ENCODE results near the gene PRX. TPM values are rescaled to one million over a fixed set of nuclear protein-coding genes. Genes with fewer than 3 reads are reported as not detected.

Gene PRX
- total and polyA plus RNA-seq, 9 of the 15 experiments (the other 6 are each of a cell fraction or from before 2014, with no cell fraction given) = 0.65 to 3.5 (median 1.7) TPM; not detected in 2

- TF ChIP-seq ZBTB5 (IDR thresholded peaks at IDR 0.05) (no peak), THAP12 (CRISPR knock-in tag; IDR thresholded peaks at IDR 0.05) (peak; percentile 10; the same call in 1 of the 2 replicates), CEBPB (tag; IDR thresholded peaks at IDR 0.05) (no peak), GATAD2A (IDR thresholded peaks at IDR 0.05) (peak; percentile 79; the same call in 1 of the 2 replicates), SMARCA5 (IDR thresholded peaks at IDR 0.05) (no peak), ZNF12 (CRISPR knock-in tag; IDR thresholded peaks at IDR 0.05) (peak; percentile 79; the same call in 1 of the 2 replicates), SRSF9 (IDR thresholded peaks at IDR 0.05; ENCODE audit: borderline replicate concordance, low read depth, low read length) (no peak), RBFOX2 (IDR thresholded peaks at IDR 0.05; ENCODE audit: low read depth, low read length) (peak; percentile 99), E2F6 (IDR thresholded peaks at IDR 0.05; ENCODE audit: borderline replicate concordance in 1 of 2, extremely low read depth in 1 of 2, insufficient read depth in 1 of 2, insufficient read length in 1 of 2, low read depth in 1 of 2, low read length in 1 of 2, poor library complexity in 1 of 2, severe bottlenecking in 1 of 2) (peak in 1 of 2 experiments; percentile 56), FOXP1 (CRISPR knock-in tag; IDR thresholded peaks at IDR 0.05) (peak; percentile 32; the same call in 1 of the 2 replicates), TGIF2 (CRISPR knock-in tag; IDR thresholded peaks at IDR 0.05) (no peak), ZEB2 (IDR thresholded peaks at IDR 0.05) (no peak), GTF2E2 (tag; IDR thresholded peaks at IDR 0.05) (0 out of 2 replicates have a peak, but pooled peaks have one; percentile 64), ESRRA (IDR thresholded peaks at IDR 0.05; ENCODE audit: borderline replicate concordance, low read depth) (no peak; the same call in 1 of the 2 replicates), DPF2 (IDR thresholded peaks at IDR 0.05) (0 out of 2 replicates have a peak, but pooled peaks have one; percentile 40), HES1 (IDR thresholded peaks at IDR 0.05; ENCODE audit: low read depth) (peak; percentile 67; the same call in 1 of the 2 replicates), FOXJ3 (CRISPR knock-in tag; IDR thresholded peaks at IDR 0.05) (no peak), MTA3 (IDR thresholded peaks at IDR 0.05; ENCODE audit: borderline replicate concordance) (peak; percentile 71), SNAPC5 (CRISPR knock-in tag; IDR thresholded peaks at IDR 0.05) (no peak), ZNF436 (CRISPR knock-in tag; IDR thresholded peaks at IDR 0.05) (no peak), ARNT (IDR thresholded peaks at IDR 0.05) (no peak), MIER1 (IDR thresholded peaks at IDR 0.05; ENCODE audit: low read depth) (no peak), HDAC2 (IDR thresholded peaks at IDR 0.05) (peak; percentile 34)
These were observed 12.5 kb upstream of the PRX start, which contains the start of gene SERTAD1 (continued) for GRCh38 chr19:40425450-40426287.
